ENCODE measurements around the gene UBE2QL1.

Gene UBE2QL1

GRCh38 chr5:6516823-6517222 lies 68.2 kb downstream of the UBE2QL1 start:
- no peak for DNase-seq (ENCODE audit: low spot score)
- Mint-ChIP-seq H3K27ac (no peak overlapping the region), H3K27me3 (ENCODE audit: low read depth) (peaks cover 14% of the 10 kb centered on the region), H3K4me3 (no peak overlapping the region), H3K36me3 (ENCODE audit: low read depth) (peaks cover 1% of the 10 kb centered on the region), H3K9me3 (no peaks in the 10 kb centered on the region), H3K4me1 (ENCODE audit: low read depth) (no peaks in the 10 kb centered on the region)

- no peak overlapping the region for H3K27ac Mint-ChIP-seq
- H3K9me3 Mint-ChIP-seq: no peaks in the 10 kb centered on the region
- DNase-seq (ENCODE audit: low spot score): no peak
- no peak overlapping the region for H3K4me3 Mint-ChIP-seq
- H3K4me1 Mint-ChIP-seq (ENCODE audit: low read depth): no peaks in the 10 kb centered on the region
- peaks cover 1% of the 10 kb centered on the region for H3K36me3 Mint-ChIP-seq (ENCODE audit: low read depth)
- peaks cover 14% of the 10 kb centered on the region for H3K27me3 Mint-ChIP-seq (ENCODE audit: low read depth)
These were observed 68.9 kb downstream of the UBE2QL1 start for GRCh38 chr5:6517510-6517909.

GRCh38 chr5:6518298-6519057 lies 69.8 kb downstream of the UBE2QL1 start:
- Mint-ChIP-seq H3K27ac (no peak overlapping the region), H3K4me1 (ENCODE audit: low read depth) (no peaks in the 10 kb centered on the region), H3K9me3 (no peaks in the 10 kb centered on the region), H3K27me3 (ENCODE audit: low read depth) (peaks cover 14% of the 10 kb centered on the region), H3K4me3 (no peak overlapping the region), H3K36me3 (ENCODE audit: low read depth) (peaks cover 1% of the 10 kb centered on the region)
- no peak for DNase-seq (ENCODE audit: low spot score)

GRCh38 chr5:6520201-6520600 lies 71.5 kb downstream of the UBE2QL1 start:
- no peak for DNase-seq (ENCODE audit: low spot score)
- Mint-ChIP-seq H3K27me3 (ENCODE audit: low read depth) (peaks cover 10% of the 10 kb centered on the region), H3K36me3 (ENCODE audit: low read depth) (peaks cover 1% of the 10 kb centered on the region)

GRCh38 chr5:6522331-6522730 lies 73.7 kb downstream of the UBE2QL1 start:
- H3K27ac Mint-ChIP-seq: no peak overlapping the region
- H3K36me3 Mint-ChIP-seq (ENCODE audit: low read depth): peaks cover 1% of the 10 kb centered on the region
- no peaks in the 10 kb centered on the region for H3K4me1 Mint-ChIP-seq (ENCODE audit: low read depth)
- peaks cover 5% of the 10 kb centered on the region for H3K27me3 Mint-ChIP-seq (ENCODE audit: low read depth)
- no peaks in the 10 kb centered on the region for H3K9me3 Mint-ChIP-seq
- no peak overlapping the region for H3K4me3 Mint-ChIP-seq
- DNase-seq (ENCODE audit: low spot score): no peak

More at GRCh38 chr5:6520201-6520600, 71.5 kb downstream of the UBE2QL1 start:
- H3K27ac Mint-ChIP-seq: no peak overlapping the region
- H3K9me3 Mint-ChIP-seq: no peaks in the 10 kb centered on the region
- no peak overlapping the region for H3K4me3 Mint-ChIP-seq
- no peaks in the 10 kb centered on the region for H3K4me1 Mint-ChIP-seq (ENCODE audit: low read depth)

- DNase-seq (ENCODE audit: low spot score): no peak
- Mint-ChIP-seq H3K9me3 (no peaks in the 10 kb centered on the region), H3K4me3 (no peak overlapping the region), H3K36me3 (ENCODE audit: low read depth) (no peaks in the 10 kb centered on the region), H3K27me3 (ENCODE audit: low read depth) (peaks cover 4% of the 10 kb centered on the region), H3K27ac (no peak overlapping the region), H3K4me1 (ENCODE audit: low read depth) (no peaks in the 10 kb centered on the region)
These were observed 74.3 kb downstream of the UBE2QL1 start for GRCh38 chr5:6522923-6523322.

- DNase-seq (ENCODE audit: low spot score): no peak
- H3K36me3 Mint-ChIP-seq (ENCODE audit: low read depth): no peaks in the 10 kb centered on the region
- H3K9me3 Mint-ChIP-seq: no peaks in the 10 kb centered on the region
- peaks cover 3% of the 10 kb centered on the region for H3K27me3 Mint-ChIP-seq (ENCODE audit: low read depth)
- no peak overlapping the region for H3K4me3 Mint-ChIP-seq
- H3K27ac Mint-ChIP-seq: no peak overlapping the region
- no peaks in the 10 kb centered on the region for H3K4me1 Mint-ChIP-seq (ENCODE audit: low read depth)
These were observed 76.8 kb downstream of the UBE2QL1 start for GRCh38 chr5:6525422-6525821.

- H3K27ac Mint-ChIP-seq: no peak overlapping the region
- H3K4me1 Mint-ChIP-seq (ENCODE audit: low read depth): no peaks in the 10 kb centered on the region
These were observed 77.3 kb downstream of the UBE2QL1 start for GRCh38 chr5:6525910-6526309.

GRCh38 chr5:6527749-6528455 lies 79.2 kb downstream of the UBE2QL1 start:
- H3K4me1 Mint-ChIP-seq (ENCODE audit: low read depth): no peaks in the 10 kb centered on the region
- DNase-seq (ENCODE audit: low spot score): no peak
- peaks cover 3% of the 10 kb centered on the region for H3K27me3 Mint-ChIP-seq (ENCODE audit: low read depth)

More at GRCh38 chr5:6525910-6526309, 77.3 kb downstream of the UBE2QL1 start:
- Mint-ChIP-seq H3K36me3 (ENCODE audit: low read depth) (no peaks in the 10 kb centered on the region), H3K27me3 (ENCODE audit: low read depth) (peaks cover 3% of the 10 kb centered on the region), H3K9me3 (no peaks in the 10 kb centered on the region), H3K4me3 (no peak overlapping the region)
- DNase-seq (ENCODE audit: low spot score): no peak

GRCh38 chr5:6535594-6535993 lies 86.9 kb downstream of the UBE2QL1 start:
- H3K4me3 Mint-ChIP-seq: no peak overlapping the region
- H3K9me3 Mint-ChIP-seq: no peaks in the 10 kb centered on the region
- DNase-seq (ENCODE audit: low spot score): no peak
- H3K27ac Mint-ChIP-seq: no peak overlapping the region
- peaks cover 9% of the 10 kb centered on the region for H3K27me3 Mint-ChIP-seq (ENCODE audit: low read depth)
- no peaks in the 10 kb centered on the region for H3K36me3 Mint-ChIP-seq (ENCODE audit: low read depth)
- no peaks in the 10 kb centered on the region for H3K4me1 Mint-ChIP-seq (ENCODE audit: low read depth)

More at GRCh38 chr5:6527749-6528455, 79.2 kb downstream of the UBE2QL1 start:
- H3K27ac Mint-ChIP-seq: no peak overlapping the region
- H3K9me3 Mint-ChIP-seq: no peaks in the 10 kb centered on the region
- no peaks in the 10 kb centered on the region for H3K36me3 Mint-ChIP-seq (ENCODE audit: low read depth)
- H3K4me3 Mint-ChIP-seq: no peak overlapping the region

GRCh38 chr5:6539060-6539459 lies 90.4 kb downstream of the UBE2QL1 start:
- no peak for DNase-seq (ENCODE audit: low spot score)
- no peaks in the 10 kb centered on the region for H3K4me1 Mint-ChIP-seq (ENCODE audit: low read depth)
- H3K27ac Mint-ChIP-seq: no peak overlapping the region
- H3K4me3 Mint-ChIP-seq: no peak overlapping the region
- peaks cover 12% of the 10 kb centered on the region for H3K27me3 Mint-ChIP-seq (ENCODE audit: low read depth)
- no peaks in the 10 kb centered on the region for H3K9me3 Mint-ChIP-seq
- H3K36me3 Mint-ChIP-seq (ENCODE audit: low read depth): no peaks in the 10 kb centered on the region

GRCh38 chr5:6540111-6540827 lies 91.6 kb downstream of the UBE2QL1 start:
- DNase-seq (ENCODE audit: low spot score): no peak
- peaks cover 6% of the 10 kb centered on the region for H3K27me3 Mint-ChIP-seq (ENCODE audit: low read depth)
- no peaks in the 10 kb centered on the region for H3K4me1 Mint-ChIP-seq (ENCODE audit: low read depth)
- H3K4me3 Mint-ChIP-seq: no peak overlapping the region
- no peaks in the 10 kb centered on the region for H3K9me3 Mint-ChIP-seq
- no peak overlapping the region for H3K27ac Mint-ChIP-seq
- H3K36me3 Mint-ChIP-seq (ENCODE audit: low read depth): no peaks in the 10 kb centered on the region

GRCh38 chr5:6541256-6542013 lies 92.8 kb downstream of the UBE2QL1 start:
- no peak for DNase-seq (ENCODE audit: low spot score)
- peaks cover 4% of the 10 kb centered on the region for H3K27me3 Mint-ChIP-seq (ENCODE audit: low read depth)
- H3K9me3 Mint-ChIP-seq: no peaks in the 10 kb centered on the region

More at GRCh38 chr5:6541256-6542013, 92.8 kb downstream of the UBE2QL1 start:
- no peak overlapping the region for H3K27ac Mint-ChIP-seq
- H3K36me3 Mint-ChIP-seq (ENCODE audit: low read depth): no peaks in the 10 kb centered on the region
- no peak overlapping the region for H3K4me3 Mint-ChIP-seq
- no peaks in the 10 kb centered on the region for H3K4me1 Mint-ChIP-seq (ENCODE audit: low read depth)

All from T-helper 2 cell treated with Interferon-gamma antibody and Interleukin-4, amounts not matched to agents 5 μg/mL and 100 μg/mL, for 36 hours (primary cell).